Brain microvascular endothelial cell (primary cell): Measurements from ENCODE around the gene POLE.
"Not testable (repeated sequence)": the region's sequence is repeated elsewhere in the genome, so short reads cannot be mapped to it uniquely, and the experiment has no call there.

Experiments used
- DNase-seq: peaks from one replicate; pipeline ENCODE4 v3.0.0-alpha.2; 2020
- H3K27ac ChIP-seq: fragments of 250-450 bp; sonication (Bioruptor Pico); 2 replicates; pipeline ENCODE4 v1.5.1; 2020; ENCODE audit warnings: mild to moderate bottlenecking, moderate library complexity
- H3K27me3 ChIP-seq: fragments of 250-450 bp; sonication (Bioruptor Pico); replicated peaks from 2 replicates; pipeline ENCODE4 v1.5.1; 2020; ENCODE audit warnings: mild to moderate bottlenecking
- H3K36me3 ChIP-seq: fragments of 250-450 bp; sonication (Bioruptor Pico); replicated peaks from 2 replicates; pipeline ENCODE4 v1.5.1; 2020; ENCODE audit warnings: mild to moderate bottlenecking
- H3K4me3 ChIP-seq: 2 replicates; pipeline ENCODE4 v1.5.1; 2011; ENCODE audit warnings: low read depth, mild to moderate bottlenecking, control low read depth, low read length, moderate library complexity
- CTCF ChIP-seq: IDR thresholded peaks from 2 replicates; pipeline ENCODE4 v1.5.1; 2011; ENCODE audit warnings: low read depth, mild to moderate bottlenecking, moderate library complexity, low read length, control low read depth, inconsistent platforms; ENCODE audit errors: missing control alignments
- in situ Hi-C: cut with HindIII; loops from 2 replicates; pipeline ENCODE4 v1.10.0; 2017; ENCODE audit warnings: low sequenced_read_pairs, low pct_ligation_motif_present

The POLE gene

GRCh38 chr12:132602572-132603239 is 84.4 kb downstream of the POLE start:
- DNase-seq = peak; percentile 14
- Histone ChIP-seq H3K27me3 (peaks cover 39% of the 10 kb centered on the region), H3K36me3 (no peaks in the 10 kb centered on the region), H3K4me3 (no peak overlapping the region), H3K27ac (no peak overlapping the region)
- TF ChIP-seq CTCF = no peak
- in situ Hi-C loops = no loop called here

- TF ChIP-seq CTCF = no peak
- DNase-seq = no peak
- in situ Hi-C loops = no loop called here
- no peak overlapping the region for H3K4me3 ChIP-seq
- H3K27me3 ChIP-seq = peaks cover 39% of the 10 kb centered on the region
- no peak overlapping the region for H3K27ac ChIP-seq
- H3K36me3 ChIP-seq = no peaks in the 10 kb centered on the region
Observed at GRCh38 chr12:132601171-132601883, 85.8 kb downstream of the POLE start.

GRCh38 chr12:132600048-132601032 is 86.8 kb downstream of the POLE start:
- peak overlapping the region; percentile 53 for H3K4me3 ChIP-seq
- no peak overlapping the region for H3K27ac ChIP-seq
- peak; percentile 55 for DNase-seq
- peak; percentile 92 for TF ChIP-seq CTCF
- no peaks in the 10 kb centered on the region for H3K36me3 ChIP-seq
- in situ Hi-C loops = no loop called here
- peaks cover 32% of the 10 kb centered on the region for H3K27me3 ChIP-seq

- H3K36me3 ChIP-seq, in situ Hi-C loops, DNase-seq, H3K27ac ChIP-seq, H3K4me3 ChIP-seq: not testable (repeated sequence)
- peaks cover 23% of the 10 kb centered on the region for H3K27me3 ChIP-seq
Observed at GRCh38 chr12:132599502-132599901, 87.6 kb downstream of the POLE start.

GRCh38 chr12:132597333-132598316 is 89.5 kb downstream of the POLE start:
- peak; percentile 17 for DNase-seq
- in situ Hi-C loops = no loop called here
- Histone ChIP-seq H3K36me3 (no peaks in the 10 kb centered on the region), H3K4me3 (peak overlapping the region; percentile 50), H3K27ac (no peak overlapping the region), H3K27me3 (peaks cover 5% of the 10 kb centered on the region)
- TF ChIP-seq CTCF = no peak
